Raji (cell line): ENCODE data around the gene RSRC1.

Experiments
- POLR2A ChIP-seq: IDR thresholded peaks from 2 replicates; pipeline ENCODE4 v1.6.1; 2011; ENCODE audit warnings: low read depth, low read length, control low read depth; ENCODE audit not compliant: insufficient read depth

Gene RSRC1

DNA sequence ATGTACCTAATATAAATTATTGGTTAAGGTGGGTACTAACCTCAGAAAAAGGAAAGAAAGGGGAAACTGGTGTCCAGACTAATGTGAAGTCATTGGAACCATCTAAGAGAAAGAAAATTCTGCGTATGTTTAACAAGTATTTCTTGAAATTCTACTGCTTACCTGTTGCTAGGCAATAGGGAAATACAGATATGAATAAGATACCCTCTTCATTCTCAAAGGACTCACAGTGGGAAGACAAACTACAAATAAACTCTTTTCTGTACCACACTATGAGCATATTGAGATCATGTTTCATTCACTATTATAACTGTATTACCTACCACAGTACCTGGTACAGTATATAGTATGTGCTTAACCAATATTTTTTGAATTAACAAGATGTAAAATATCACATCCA lies 320.6 kb downstream of the RSRC1 start:
- TF ChIP-seq POLR2A: no peak

DNA sequence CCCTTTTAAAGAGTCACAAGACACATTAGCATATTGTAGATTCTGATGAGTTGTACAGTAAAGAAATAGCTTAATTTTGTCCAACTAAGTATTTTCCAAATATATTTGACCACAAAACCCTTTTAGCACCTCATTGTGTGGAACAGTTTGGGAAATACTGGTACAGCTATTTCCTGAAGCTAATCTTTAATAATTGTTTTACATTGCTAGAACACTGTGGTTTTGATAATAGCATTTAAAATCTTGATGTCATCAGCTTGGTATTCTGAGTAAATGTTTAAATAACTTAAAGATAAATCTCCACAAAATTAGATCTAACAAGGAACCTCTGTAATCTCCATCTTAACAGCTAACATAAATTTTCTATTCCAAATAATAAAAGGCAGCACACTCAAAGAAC lies 321.1 kb downstream of the RSRC1 start:
- no peak for TF ChIP-seq POLR2A

DNA sequence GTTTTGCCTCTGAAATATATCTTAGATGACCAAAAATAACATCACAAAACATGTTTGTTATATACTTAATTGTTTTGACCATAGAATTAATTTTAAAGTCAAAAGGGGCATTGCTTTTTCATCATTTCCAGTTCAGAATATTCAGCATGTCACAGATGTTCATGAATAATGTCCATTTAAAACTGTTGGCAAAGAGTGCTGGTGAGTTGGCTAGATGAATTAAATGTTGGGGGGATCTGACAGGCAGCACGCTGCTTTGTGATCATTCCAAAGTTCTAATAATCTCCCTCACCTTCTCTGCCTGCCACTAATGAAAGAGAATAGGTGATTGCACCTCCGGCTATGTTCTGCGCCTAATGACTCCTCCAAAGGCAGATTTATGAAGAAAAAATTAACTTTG lies 321.9 kb downstream of the RSRC1 start:
- TF ChIP-seq POLR2A: no peak

DNA sequence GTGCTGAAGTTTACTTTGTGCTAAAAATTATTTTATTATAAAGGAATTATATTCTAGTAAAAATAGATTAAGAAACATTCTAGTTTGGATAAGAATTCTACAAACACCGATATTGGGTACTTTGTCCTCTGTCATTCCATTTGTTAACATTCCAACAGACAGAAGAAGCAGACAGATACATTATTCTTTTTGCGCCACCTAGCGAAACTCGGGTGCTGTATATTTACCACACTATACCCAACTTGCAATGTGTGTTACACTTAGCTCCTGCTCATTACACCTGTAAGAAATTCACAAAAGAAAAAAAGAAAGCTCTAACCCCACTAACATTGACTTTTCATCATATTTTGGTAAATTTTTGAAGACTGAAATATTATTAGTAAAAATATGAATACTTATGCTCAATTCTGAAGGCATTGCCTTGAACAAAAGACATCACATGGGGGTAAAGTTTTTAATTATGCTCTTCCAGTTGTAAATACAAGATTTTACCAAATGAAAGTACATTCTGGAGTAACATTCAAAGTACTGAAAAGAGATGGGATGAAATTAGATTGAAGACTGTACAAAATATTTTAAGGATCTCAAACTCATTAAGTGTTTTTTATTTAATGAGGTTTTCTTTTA lies 324.6 kb downstream of the RSRC1 start:
- no peak for TF ChIP-seq POLR2A

- TF ChIP-seq POLR2A: no peak
Measured at GRCh38 chr3:158443632-158444031, 333.7 kb downstream of the RSRC1 start.

DNA sequence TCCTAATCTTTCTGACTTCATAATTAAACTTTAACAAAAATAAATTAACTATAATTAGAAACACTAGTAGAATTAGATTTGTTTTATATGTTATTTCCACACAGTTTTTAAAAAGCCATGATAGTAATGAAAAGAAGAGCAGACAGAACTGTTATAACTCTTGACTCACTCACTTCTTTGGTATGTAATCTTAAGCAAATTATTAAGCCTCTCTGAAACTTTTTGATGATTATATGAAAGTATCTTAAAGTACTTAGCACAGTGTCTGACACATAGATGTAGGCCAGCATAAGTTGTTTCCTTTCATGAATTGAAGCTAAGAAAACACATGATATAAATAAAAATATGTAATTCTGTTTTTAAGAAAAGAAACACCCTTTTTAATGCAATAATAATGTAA lies 337.5 kb downstream of the RSRC1 start:
- TF ChIP-seq POLR2A: no peak

GRCh38 chr3:158451405-158452055 lies 341.6 kb downstream of the RSRC1 start:
- TF ChIP-seq POLR2A: no peak

- TF ChIP-seq POLR2A: no peak
Measured at GRCh38 chr3:158452334-158452733, 342.4 kb downstream of the RSRC1 start.

DNA sequence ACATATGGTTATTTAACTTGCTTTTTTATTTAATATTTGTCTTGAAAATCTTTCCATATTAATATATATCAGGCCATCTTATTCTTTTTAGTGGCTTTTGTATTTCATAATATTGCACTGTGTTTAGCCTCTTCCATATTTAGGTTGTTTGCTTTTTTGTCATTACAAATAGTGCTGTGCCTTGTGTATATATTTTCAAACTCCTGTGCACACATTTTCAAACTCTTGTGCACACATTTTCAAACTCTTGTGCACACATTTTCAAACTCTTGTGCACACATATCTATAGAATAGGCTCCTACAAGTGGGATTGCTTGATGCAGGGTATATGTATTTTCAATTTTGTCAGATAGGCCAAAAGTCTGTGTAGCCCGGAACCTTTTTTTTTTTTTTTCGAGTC lies 343.1 kb downstream of the RSRC1 start:
- TF ChIP-seq POLR2A: no peak

GRCh38 chr3:158453865-158454264 lies 344.0 kb downstream of the RSRC1 start:
- no peak for TF ChIP-seq POLR2A

GRCh38 chr3:158455406-158455805 lies 345.5 kb downstream of the RSRC1 start:
- TF ChIP-seq POLR2A: no peak

DNA sequence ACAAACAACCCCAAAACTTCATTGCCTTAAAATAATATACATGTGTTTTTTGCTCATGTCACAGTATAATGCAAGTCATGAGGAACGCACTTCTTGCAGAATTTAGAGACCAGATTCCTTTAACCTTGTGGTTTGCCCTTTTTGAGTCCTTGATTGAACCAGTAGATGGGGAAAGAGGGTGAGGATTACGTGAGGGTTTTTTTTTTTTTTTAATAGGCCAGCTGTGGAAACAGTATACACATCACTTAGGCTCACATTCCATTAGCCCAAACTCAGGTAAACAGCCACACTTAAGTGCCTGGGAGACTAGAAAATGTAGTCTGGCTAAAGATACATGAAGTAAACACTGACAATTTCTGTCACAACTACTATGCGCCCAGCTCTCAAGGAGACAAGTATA lies 346.2 kb downstream of the RSRC1 start:
- TF ChIP-seq POLR2A: no peak

DNA sequence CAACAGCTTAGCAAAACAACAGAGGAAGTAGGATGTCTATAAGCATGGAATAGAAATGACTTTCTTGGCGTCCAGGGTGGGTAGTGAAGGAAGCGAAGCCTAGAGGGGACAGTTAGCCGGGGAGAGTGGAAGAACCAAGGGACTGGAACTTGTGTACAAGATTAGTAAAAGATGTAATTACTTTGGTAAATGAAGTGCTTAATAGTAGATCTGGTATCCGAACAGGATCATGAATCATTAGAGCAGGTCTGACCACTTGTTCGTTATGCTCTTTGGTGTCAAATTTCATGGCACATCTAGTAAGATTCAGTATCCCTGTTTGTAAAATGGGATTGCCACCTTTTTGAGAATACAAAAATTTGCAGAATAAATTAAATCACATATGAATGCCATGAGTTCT lies 348.6 kb downstream of the RSRC1 start:
- no peak for TF ChIP-seq POLR2A

- TF ChIP-seq POLR2A: no peak
Measured at GRCh38 chr3:158460926-158461325, 351.0 kb downstream of the RSRC1 start.

DNA sequence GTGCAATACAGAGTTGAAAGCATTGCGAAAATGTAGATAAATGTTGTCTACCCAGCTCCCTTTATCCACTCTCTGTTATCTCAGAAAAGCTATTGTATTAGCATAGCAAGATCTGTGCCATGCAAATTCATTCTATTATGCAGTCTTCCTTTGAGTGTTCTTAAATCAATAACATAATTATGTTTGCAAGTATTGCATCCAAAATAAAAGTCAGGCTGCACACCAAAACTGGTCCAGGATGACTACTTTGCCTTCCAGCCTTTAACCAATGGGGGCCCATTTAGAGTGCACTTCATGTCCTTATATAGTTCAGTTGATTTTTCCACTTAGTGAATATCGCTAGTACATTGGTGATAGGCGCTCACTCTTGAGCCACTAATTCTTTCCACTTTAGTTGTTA lies 353.7 kb downstream of the RSRC1 start:
- no peak for TF ChIP-seq POLR2A

GRCh38 chr3:158465074-158465473 lies 355.2 kb downstream of the RSRC1 start:
- TF ChIP-seq POLR2A: no peak
